H1 (cell line): Measurements from ENCODE around the gene GGA1. TPM values are rescaled to one million over a fixed set of nuclear protein-coding genes. Genes with fewer than 3 reads are reported as not detected.
A peak's percentile ranks its signal among the peaks of the same experiment; 100 is the strongest.

Source experiments
- CTCF ChIA-PET: fragments of 300-600 bp; sonication (Branson Sonifier 250); formaldehyde crosslinking; loops from one replicate; lab custom pipeline; 2021; ENCODE audit not compliant: partially characterized antibody; lab: Charles Lee
- POLR2A ChIA-PET: fragments of 300-600 bp; sonication (Branson Sonifier 250); formaldehyde crosslinking; loops from one replicate; lab custom pipeline; 2021; ENCODE audit warnings: inconsistent platforms; ENCODE audit not compliant: partially characterized antibody; lab: Charles Lee
- DNase-seq, 2 experiments: peaks; one replicate each; pipeline versions ENCODE4 v3.0.0 to v3.0.0-alpha.2; 2010 to 2022; ENCODE audit warnings: low spot score in 2 of 2, low read depth in 1 of 2, mixed read lengths in 1 of 2
- FAIRE-seq: peaks from 2 replicates; lab custom pipeline; 2011; peaks lifted over from hg19 to GRCh38; lab: Jason Lieb, UNC
- H2AFZ ChIP-seq: 2 replicates; pipeline ENCODE4 v1.8.1; 2012; ENCODE audit warnings: low read length, inconsistent platforms
- H2AK5ac ChIP-seq: 2 replicates; pipeline ENCODE4 v1.6.1; 2013; ENCODE audit warnings: low read depth, low read length
- H2BK120ac ChIP-seq: replicated peaks from 2 replicates; pipeline ENCODE3; 2013; ENCODE audit warnings: low read depth, low read length, inconsistent platforms
- H2BK12ac ChIP-seq: 2 replicates; pipeline ENCODE4 v1.6.1; 2013; ENCODE audit warnings: low read depth, low read length
- H2BK15ac ChIP-seq: 2 replicates; pipeline ENCODE4 v1.6.1; 2013; ENCODE audit warnings: low read length
- H2BK20ac ChIP-seq: 2 replicates; pipeline ENCODE4 v1.6.1; 2013; ENCODE audit warnings: low read length
- H2BK5ac ChIP-seq: 2 replicates; pipeline ENCODE4 v1.6.1; 2013; ENCODE audit warnings: low read depth, low read length
- H3K14ac ChIP-seq: 2 replicates; pipeline ENCODE4 v1.6.1; 2013; ENCODE audit warnings: inconsistent platforms; ENCODE audit not compliant: insufficient read length
- H3K18ac ChIP-seq: 2 replicates; pipeline ENCODE4 v1.6.1; 2013; ENCODE audit warnings: low read length; ENCODE audit errors: extremely low read depth
- H3K23ac ChIP-seq: 2 replicates; pipeline ENCODE4 v1.6.1; 2013; ENCODE audit warnings: inconsistent platforms; ENCODE audit not compliant: insufficient read length
- H3K23me2 ChIP-seq: 2 replicates; pipeline ENCODE4 v1.6.1; 2013; ENCODE audit warnings: low read depth, low read length
- H3K27ac ChIP-seq: 2 replicates; pipeline ENCODE4 v1.6.1; 2011; ENCODE audit warnings: low read depth, low read length, inconsistent platforms
- H3K27me3 ChIP-seq, 4 experiments: replicated peaks in 1 of 4; 1 replicate in 1 of 4; 2 replicates in 3 of 4; pipeline versions ENCODE4 v1.6.1 to v1.8.1; 2011 to 2013; ENCODE audit warnings: low read length in 3 of 4, mild to moderate bottlenecking in 3 of 4, inconsistent platforms in 2 of 4, mixed read lengths in 2 of 4, moderate library complexity in 1 of 4; ENCODE audit not compliant: control insufficient read depth in 3 of 4, insufficient read depth in 3 of 4; ENCODE audit errors: extremely low read depth in 1 of 4
- H3K36me3 ChIP-seq, 4 experiments: 2 replicates each; pipeline versions ENCODE4 v1.6.1 to v1.8.1; 2011 to 2013; ENCODE audit warnings: mild to moderate bottlenecking in 4 of 4, low read length in 3 of 4, moderate library complexity in 2 of 4, control low read depth in 1 of 4, inconsistent platforms in 1 of 4; ENCODE audit not compliant: insufficient read depth in 4 of 4, control insufficient read depth in 2 of 4
- H3K4ac ChIP-seq: replicated peaks from 2 replicates; pipeline ENCODE3; 2013; ENCODE audit warnings: low read length, low read depth, mixed read lengths, inconsistent platforms; ENCODE audit not compliant: insufficient read length
- H3K4me1 ChIP-seq, 4 experiments: replicated peaks in 1 of 4; 1 replicate in 1 of 4; 2 replicates in 3 of 4; pipeline versions ENCODE4 v1.6.1 to v1.8.1; 2011 to 2013; ENCODE audit warnings: low read length in 3 of 4, inconsistent platforms in 2 of 4, mixed read lengths in 1 of 4; ENCODE audit not compliant: insufficient read depth in 4 of 4, control insufficient read depth in 3 of 4
- H3K4me2 ChIP-seq, 2 experiments: 2 replicates each; pipeline versions ENCODE4 v1.6.1 to v1.8.1; 2011 to 2013; ENCODE audit warnings: low read depth in 2 of 2, low read length in 2 of 2, control low read depth in 1 of 2, inconsistent platforms in 1 of 2, mild to moderate bottlenecking in 1 of 2; ENCODE audit not compliant: insufficient read depth in 1 of 2
- H3K4me3 ChIP-seq, 4 experiments: fragments of 200-600, 300-600 bp in 1 of 4; sonication (generic), shearing (Covaris generic), sonication (Bioruptor Twin) in 1 of 4; 2 replicates each; pipeline versions ENCODE4 v1.5.1 to v1.8.1; 2011 to 2016; ENCODE audit warnings: low read length in 4 of 4, low read depth in 3 of 4, control low read depth in 2 of 4, inconsistent platforms in 2 of 4, mild to moderate bottlenecking in 2 of 4, mixed read lengths in 1 of 4, moderate library complexity in 1 of 4; ENCODE audit not compliant: insufficient read depth in 2 of 4; ENCODE audit errors: extremely low read depth in 1 of 4
- H3K56ac ChIP-seq: replicated peaks from 2 replicates; pipeline ENCODE3; 2013; ENCODE audit warnings: low read depth, mild to moderate bottlenecking, mixed read lengths, low read length, inconsistent platforms; ENCODE audit not compliant: insufficient read length
- H3K79me1 ChIP-seq: 2 replicates; pipeline ENCODE4 v1.6.1; 2013; ENCODE audit warnings: low read depth, low read length, control low read depth
- H3K79me2 ChIP-seq, 2 experiments: 2 replicates each; pipeline versions ENCODE4 v1.6.1 to v1.8.1; 2012 to 2013; ENCODE audit warnings: low read length in 2 of 2, mild to moderate bottlenecking in 2 of 2, inconsistent platforms in 1 of 2; ENCODE audit not compliant: insufficient read depth in 2 of 2, control insufficient read depth in 1 of 2
- H3K9ac ChIP-seq, 4 experiments: replicated peaks in 1 of 4; 1 replicate in 1 of 4; 2 replicates in 3 of 4; pipeline versions ENCODE4 v1.6.1 to v1.8.1; 2011 to 2013; ENCODE audit warnings: low read depth in 3 of 4, low read length in 3 of 4, control low read depth in 2 of 4, mild to moderate bottlenecking in 2 of 4, moderate library complexity in 2 of 4, inconsistent platforms in 1 of 4; ENCODE audit errors: extremely low read depth in 1 of 4
- H3K9me3 ChIP-seq, 2 experiments: 2 replicates each; pipeline versions ENCODE4 v1.6.1 to v1.8.1; 2012 to 2013; ENCODE audit warnings: mild to moderate bottlenecking in 2 of 2, moderate library complexity in 2 of 2, control low read depth in 1 of 2, inconsistent platforms in 1 of 2, low read depth in 1 of 2, low read length in 1 of 2, mixed read lengths in 1 of 2; ENCODE audit not compliant: insufficient read depth in 2 of 2
- H4K20me1 ChIP-seq, 2 experiments: replicated peaks in 1 of 2; 2 replicates each; pipeline versions ENCODE3 to v1.8.1; 2011 to 2013; ENCODE audit warnings: inconsistent platforms in 2 of 2, low read length in 2 of 2, mild to moderate bottlenecking in 1 of 2; ENCODE audit not compliant: insufficient read depth in 2 of 2, control insufficient read depth in 1 of 2
- H4K5ac ChIP-seq: 2 replicates; pipeline ENCODE4 v1.6.1; 2013; ENCODE audit warnings: low read length, low read depth, mixed read lengths, inconsistent platforms; ENCODE audit not compliant: insufficient read length
- H4K8ac ChIP-seq: 2 replicates; pipeline ENCODE4 v1.8.0; 2013; ENCODE audit warnings: mild to moderate bottlenecking, moderate library complexity, low read length, inconsistent platforms; ENCODE audit not compliant: insufficient read depth; ENCODE audit errors: extremely low read depth
- H4K91ac ChIP-seq: replicated peaks from 2 replicates; pipeline ENCODE3; 2013; ENCODE audit warnings: low read length, mixed read lengths, inconsistent platforms; ENCODE audit not compliant: insufficient read length
- RFX5 ChIP-seq: IDR thresholded peaks from 2 replicates; pipeline ENCODE4 v1.6.1; 2011; ENCODE audit warnings: low read depth, low read length, improper control_type of control experiment, borderline replicate concordance
- WGBS, 2 experiments: shearing (Covaris generic) in 1 of 2; methylation state at CpG; one replicate each; pipeline versions ENCODE4 v1.1.6 to v1.1.7; 2013 to 2015; ENCODE audit warnings: low lambda C conversion rate in 2 of 2, mixed read lengths in 2 of 2, inconsistent platforms in 1 of 2, low coverage in 1 of 2, missing lambda C conversion rate in 1 of 2; ENCODE audit not compliant: insufficient replicate concordance in 2 of 2, insufficient coverage in 1 of 2, insufficient read length in 1 of 2; ENCODE audit errors: extremely low coverage in 1 of 2, missing lambda C conversion rate in 1 of 2; 5-methylcytosine and 5-hydroxymethylcytosine counted together
- polyA plus RNA-seq, 7 experiments: library from polyadenylated mRNA; depleted of rRNA in 3 of 7; stranded (reverse) in 5 of 7; unstranded in 2 of 7; fragments of >200 nt in 5 of 7; fragments of 200-250 nt in 2 of 7; gene quantifications; 1 replicate in 5 of 7; 2 replicates in 1 of 7; 4 replicates in 1 of 7; pipeline versions ENCODE4 v1.2.1 to v1.2.3, GENCODE V29; 2011 to 2013; ENCODE audit warnings: missing spikeins in 2 of 7, mixed read lengths in 2 of 7
- total RNA-seq: library from RNA; stranded (reverse); fragmentation: NEBNext Ultra II Directional; extraction: Animal tissue kit (Norgen Biotek cat#: 25700); gene quantifications from 2 replicates; pipeline ENCODE4 v1.2.1, GENCODE V29; 2021

Gene GGA1
- total and polyA plus RNA-seq, 2 of the 8 experiments (the other 6 are each of a cell fraction or from before 2014, with no cell fraction given): 49.3 to 57.2 TPM

DNA sequence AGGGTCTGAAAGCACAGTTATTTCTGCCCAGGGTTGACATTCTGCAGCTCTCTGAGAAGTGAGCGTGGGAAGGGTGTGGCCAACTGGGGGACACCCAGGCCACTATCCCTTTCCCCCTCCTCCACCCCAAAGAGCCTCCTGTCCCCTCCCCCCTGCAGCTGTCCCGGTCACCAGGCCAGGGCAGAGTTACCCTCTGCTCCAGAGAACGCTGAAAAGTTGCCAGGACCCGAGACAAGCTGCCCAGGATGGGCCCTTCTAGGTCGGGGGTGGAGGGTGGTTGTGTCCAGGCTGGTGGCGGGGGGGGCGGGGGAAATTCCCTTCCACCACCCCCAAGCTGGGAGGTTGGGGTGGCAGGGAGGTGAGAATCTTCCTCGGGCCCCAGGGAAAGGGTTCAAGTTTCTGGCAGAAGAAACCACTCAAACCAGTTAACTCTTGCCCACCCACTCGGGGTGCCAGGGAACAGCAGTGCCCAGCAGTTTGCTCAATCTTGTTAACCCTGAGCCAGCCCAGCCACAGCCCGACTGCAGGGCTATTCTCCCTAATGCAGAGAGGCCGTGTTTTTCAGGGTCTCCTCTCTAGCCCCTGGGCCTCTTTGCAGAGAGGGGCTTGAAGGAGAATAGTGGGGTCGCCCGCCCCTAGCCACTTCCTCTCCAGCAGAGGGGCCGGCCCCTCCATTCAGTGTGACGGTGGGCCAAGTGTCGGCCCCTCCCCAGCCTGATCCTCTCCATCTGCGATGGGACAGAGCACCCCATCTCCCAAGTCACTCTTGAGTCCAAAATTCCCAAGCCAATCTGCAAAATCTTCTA is 67.5 kb downstream of the GGA1 start:
- H2BK15ac ChIP-seq: peak overlapping the region; percentile 61; the same call in 1 of the 2 replicates
- H3K27me3 ChIP-seq: peaks cover 0 to 2% (median 0%) of the 10 kb centered on the region in 4 experiments; a peak in 1 of 7 replicates
- no peak overlapping the region for H2AFZ ChIP-seq
- no peak overlapping the region for H3K27ac ChIP-seq
- no peak overlapping the region for H3K4ac ChIP-seq
- 61% methylated on average over 12 of the region's 17 CpGs; no CpG with 5 or more reads in 1 of the 2 experiments for WGBS, 2 experiments
- H4K20me1 ChIP-seq: peaks cover 0 to 2% of the 10 kb centered on the region in 2 experiments
- no peaks in the 10 kb centered on the region for H3K79me1 ChIP-seq
- H3K4me3 ChIP-seq: peak overlapping the region in 2 of 4 experiments; percentile 28 to 63; a peak in 3 of 8 replicates
- H4K8ac ChIP-seq: no peak overlapping the region; the same call in 1 of the 2 replicates
- H4K5ac ChIP-seq: no peak overlapping the region
- H3K79me2 ChIP-seq: no peaks in the 10 kb centered on the region
- H2BK120ac ChIP-seq: peak overlapping the region; percentile 85
- H3K9me3 ChIP-seq: no peaks in the 10 kb centered on the region
- H2BK5ac ChIP-seq: no peak overlapping the region
- peaks cover 2% of the 10 kb centered on the region; the same call in 1 of the 2 replicates for H3K23me2 ChIP-seq
- FAIRE-seq (no peak), DNase-seq (peak in 1 of 2 experiments; percentile 53)
- peak overlapping the region; percentile 63 to 78 for H3K4me2 ChIP-seq
- no peak overlapping the region for H3K56ac ChIP-seq
- peak overlapping the region; percentile 56; the same call in 1 of the 2 replicates for H3K18ac ChIP-seq
- H3K14ac ChIP-seq: no peak overlapping the region
- peak overlapping the region; percentile 10 for H4K91ac ChIP-seq
- H2AK5ac ChIP-seq: no peak overlapping the region
- peak overlapping the region; percentile 55; the same call in 1 of the 2 replicates for H2BK12ac ChIP-seq
- ChIA-PET CTCF (interaction anchor here (0.9 to 16.3 kb wide), 9 partner anchors 11 to 117 kb away, joined by 3 to 261 read pairs (median 3); partner anchors contain the start of genes SH3BP1 and TRIOBP), POLR2A (interaction anchor here (0.6 to 2.2 kb wide), 9 partner anchors 9 to 149 kb away, joined by 3 to 13 read pairs (median 4); partner anchors contain the start of genes GGA1, NOL12 and PDXP)
- H3K23ac ChIP-seq: no peak overlapping the region
- no peak for TF ChIP-seq RFX5
- H2BK20ac ChIP-seq: peak overlapping the region; percentile 72; the same call in 1 of the 2 replicates
- no peaks in the 10 kb centered on the region for H3K36me3 ChIP-seq
- peaks cover 0 to 19% (median 13%) of the 10 kb centered on the region in 4 experiments; a peak in 6 of 7 replicates for H3K4me1 ChIP-seq
- H3K9ac ChIP-seq: no peak overlapping the region
